H1 (cell line): ENCODE results near the gene SHROOM3. TPM values are rescaled to one million over a fixed set of nuclear protein-coding genes. Genes with fewer than 3 reads are reported as not detected.

Experiments
- SAP30 ChIP-seq: fragments of 300-600 bp; sonication (generic); IDR thresholded peaks from 2 replicates; pipeline ENCODE4 v1.7.1; 2012; ENCODE audit warnings: low read length, moderate library complexity, mild to moderate bottlenecking, inconsistent platforms; ENCODE audit not compliant: insufficient read depth, insufficient replicate concordance
- polyA plus RNA-seq, 7 experiments: library from polyadenylated mRNA; depleted of rRNA in 3 of 7; stranded (reverse) in 5 of 7; unstranded in 2 of 7; fragments of >200 nt in 5 of 7; fragments of 200-250 nt in 2 of 7; gene quantifications; 1 replicate in 5 of 7; 2 replicates in 1 of 7; 4 replicates in 1 of 7; pipeline versions ENCODE4 v1.2.1 to v1.2.3, GENCODE V29; 2011 to 2013; ENCODE audit warnings: missing spikeins in 2 of 7, mixed read lengths in 2 of 7
- total RNA-seq: library from RNA; stranded (reverse); fragmentation: NEBNext Ultra II Directional; extraction: Animal tissue kit (Norgen Biotek cat#: 25700); gene quantifications from 2 replicates; pipeline ENCODE4 v1.2.1, GENCODE V29; 2021

The SHROOM3 gene
- total and polyA plus RNA-seq, 2 of the 8 experiments (the other 6 are each of a cell fraction or from before 2014, with no cell fraction given), result 15.8 to 34.0 TPM

DNA sequence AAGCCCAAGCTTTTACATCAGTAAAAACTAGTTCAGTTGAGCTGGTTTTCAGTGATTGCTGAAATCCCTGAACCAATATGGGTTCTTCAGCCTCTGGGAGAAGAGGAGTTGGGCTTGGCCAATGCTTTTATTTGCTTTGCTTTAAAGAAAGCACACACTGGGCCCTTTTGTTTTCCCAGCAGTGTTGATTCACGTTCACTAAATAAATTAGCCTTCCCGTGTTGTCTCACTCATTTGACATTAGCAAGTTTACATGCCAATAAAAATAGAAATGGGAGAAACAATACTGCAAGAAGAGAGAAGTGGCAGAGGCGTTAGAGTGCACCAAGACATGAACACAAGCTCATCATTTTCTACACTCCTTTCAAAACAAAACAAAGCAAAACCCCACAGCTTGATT, 136.2 kb downstream of the SHROOM3 start (continued):
- TF ChIP-seq SAP30, result no peak
